ENCODE measurements around the gene C1orf198.

DNA sequence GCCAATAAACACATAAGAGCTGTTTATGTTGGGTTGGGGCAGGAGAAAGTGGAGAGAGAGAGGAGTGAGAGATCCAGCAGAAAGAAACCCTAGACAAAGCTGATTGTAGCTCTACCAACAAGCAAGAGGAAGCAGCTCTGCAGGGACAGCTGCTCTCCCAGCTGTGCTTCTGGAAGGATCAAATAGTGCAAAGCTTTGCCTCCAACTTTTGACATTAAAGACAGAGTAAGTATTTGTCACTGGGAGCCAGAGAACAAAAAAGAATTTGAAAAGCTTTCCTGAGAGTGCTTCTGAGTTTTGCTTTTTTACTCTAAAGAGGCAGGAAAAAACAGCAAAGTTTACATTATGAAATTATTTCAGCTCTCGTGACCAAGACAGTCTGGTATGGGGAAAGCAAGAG lies 28.5 kb upstream of the C1orf198 start:
- TF ChIP-seq, protein P1, sequence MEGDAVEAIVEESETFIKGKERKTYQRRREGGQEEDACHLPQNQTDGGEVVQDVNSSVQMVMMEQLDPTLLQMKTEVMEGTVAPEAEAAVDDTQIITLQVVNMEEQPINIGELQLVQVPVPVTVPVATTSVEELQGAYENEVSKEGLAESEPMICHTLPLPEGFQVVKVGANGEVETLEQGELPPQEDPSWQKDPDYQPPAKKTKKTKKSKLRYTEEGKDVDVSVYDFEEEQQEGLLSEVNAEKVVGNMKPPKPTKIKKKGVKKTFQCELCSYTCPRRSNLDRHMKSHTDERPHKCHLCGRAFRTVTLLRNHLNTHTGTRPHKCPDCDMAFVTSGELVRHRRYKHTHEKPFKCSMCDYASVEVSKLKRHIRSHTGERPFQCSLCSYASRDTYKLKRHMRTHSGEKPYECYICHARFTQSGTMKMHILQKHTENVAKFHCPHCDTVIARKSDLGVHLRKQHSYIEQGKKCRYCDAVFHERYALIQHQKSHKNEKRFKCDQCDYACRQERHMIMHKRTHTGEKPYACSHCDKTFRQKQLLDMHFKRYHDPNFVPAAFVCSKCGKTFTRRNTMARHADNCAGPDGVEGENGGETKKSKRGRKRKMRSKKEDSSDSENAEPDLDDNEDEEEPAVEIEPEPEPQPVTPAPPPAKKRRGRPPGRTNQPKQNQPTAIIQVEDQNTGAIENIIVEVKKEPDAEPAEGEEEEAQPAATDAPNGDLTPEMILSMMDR (IDR thresholded peaks at IDR 0.05; ENCODE audit: control extremely low read depth in 1 of 3, insufficient read depth in 1 of 3, low read depth in 1 of 3, low read length in 3 of 3): no peak
- TF ChIP-seq USF2 (IDR thresholded peaks at IDR 0.05; ENCODE audit: low read length) (no peak), SP4 (IDR thresholded peaks at IDR 0.05; ENCODE audit: low read length) (no peak)
